Measurements from ENCODE around the gene LMBR1. TPM values are rescaled to one million over a fixed set of nuclear protein-coding genes. Genes with fewer than 3 reads are reported as not detected.

Gene LMBR1
- total RNA-seq, 4 donors from 2014 or later, result 25.2 to 68.3 (median 38.4) TPM

- Histone ChIP-seq H3K27ac (no peak overlapping the region), H3K27me3 (no peaks in the 10 kb centered on the region), H3K9me3 (no peaks in the 10 kb centered on the region), H3K4me3 (no peak overlapping the region), H3K4me1 (no peaks in the 10 kb centered on the region), H3K36me3 (peaks cover 0 to 14% (median 7%) of the 10 kb centered on the region in 3 donors)
- no peak for DNase-seq
- TF ChIP-seq CTCF (IDR thresholded peaks at IDR 0.05) (no peak), POLR2A (IDR thresholded peaks at IDR 0.05) (no peak)
- WGBS, 2 donors, result 86 to 92% methylated on average over 7 of the region's 7 CpGs
- intact Hi-C loops (cut with DNase I), result no loop called here
Observed at GRCh38 chr7:156753630-156754029, 139.4 kb downstream of the LMBR1 start.

- H3K9me3 ChIP-seq, result no peaks in the 10 kb centered on the region
- no peak for DNase-seq
- H3K4me1 ChIP-seq, result no peaks in the 10 kb centered on the region
- no peaks in the 10 kb centered on the region for H3K27me3 ChIP-seq
- H3K27ac ChIP-seq, result no peak overlapping the region
- TF ChIP-seq POLR2A (IDR thresholded peaks at IDR 0.05) (no peak), CTCF (IDR thresholded peaks at IDR 0.05) (no peak)
- no peak overlapping the region for H3K4me3 ChIP-seq
- peaks cover 0 to 14% (median 4%) of the 10 kb centered on the region in 3 donors for H3K36me3 ChIP-seq
- WGBS, 2 donors, result 83% methylated on average over 4 of the region's 4 CpGs
- intact Hi-C loops (cut with DNase I), result no loop called here
Observed at GRCh38 chr7:156753229-156753560, 139.8 kb downstream of the LMBR1 start.

DNA sequence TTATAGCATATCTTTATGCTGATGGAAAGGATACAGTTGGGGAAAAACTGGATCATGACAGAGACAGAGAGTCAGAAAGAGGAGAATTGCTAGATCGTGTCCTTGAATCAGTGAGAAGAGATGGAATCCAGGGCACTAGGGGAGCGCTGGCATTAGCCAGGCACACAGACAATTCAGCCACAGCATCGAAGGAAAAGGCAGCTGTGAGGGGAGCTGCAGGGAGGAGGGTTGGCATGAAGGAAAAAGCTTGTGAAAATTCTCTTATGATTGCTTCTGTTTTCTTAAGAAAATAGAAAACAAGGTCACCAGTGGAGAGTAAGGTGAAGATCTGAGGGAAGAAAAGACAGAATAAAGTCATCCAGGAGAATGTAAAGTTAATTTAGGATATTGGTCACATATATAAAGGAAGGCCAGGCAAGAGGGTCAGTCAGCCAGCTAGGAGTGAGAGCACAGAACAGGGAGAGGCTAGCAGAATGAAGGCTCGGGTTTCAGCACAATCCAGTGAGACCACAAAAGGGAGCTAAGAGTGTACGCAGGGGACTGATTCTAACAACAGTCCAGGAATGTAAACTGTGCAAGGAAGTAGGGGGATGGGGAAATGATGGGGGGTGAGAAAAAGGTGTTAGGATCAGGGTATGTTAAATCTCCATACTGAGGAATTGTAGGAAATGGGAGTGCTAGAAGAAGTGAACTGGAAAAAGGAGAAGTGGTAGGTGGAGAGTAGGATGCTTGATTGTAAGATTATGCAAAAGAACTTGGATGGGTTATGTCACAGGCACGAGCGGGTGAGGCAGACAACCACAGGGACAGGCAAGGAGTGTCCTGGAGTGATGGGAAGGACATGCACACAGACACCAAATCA is 140.4 kb downstream of the LMBR1 start:
- intact Hi-C loops (cut with DNase I), result no loop called here
- no peak for TF ChIP-seq CTCF (IDR thresholded peaks at IDR 0.05)
- no peak for TF ChIP-seq POLR2A (IDR thresholded peaks at IDR 0.05)
- H3K36me3 ChIP-seq, result peaks cover 0 to 14% (median 4%) of the 10 kb centered on the region in 3 donors
- no peaks in the 10 kb centered on the region for H3K9me3 ChIP-seq
- H3K4me3 ChIP-seq, result no peak overlapping the region
- H3K27ac ChIP-seq, result no peak overlapping the region
- DNase-seq, result no peak
- no peaks in the 10 kb centered on the region for H3K4me1 ChIP-seq
- whole genome bisulfite sequencing, 2 donors, result 75 to 85% methylated on average over 7 of the region's 7 CpGs
- H3K27me3 ChIP-seq, result no peaks in the 10 kb centered on the region

GRCh38 chr7:156751319-156751718 is 141.7 kb downstream of the LMBR1 start:
- no peak for DNase-seq
- intact Hi-C loops (cut with DNase I), result no loop called here
- H3K4me3 ChIP-seq, result no peak overlapping the region
- no peaks in the 10 kb centered on the region for H3K4me1 ChIP-seq
- 48 to 59% methylated on average over 3 of the region's 3 CpGs for WGBS, 2 donors
- TF ChIP-seq POLR2A (IDR thresholded peaks at IDR 0.05), result no peak
- TF ChIP-seq CTCF (IDR thresholded peaks at IDR 0.05), result no peak
- H3K27me3 ChIP-seq, result no peaks in the 10 kb centered on the region
- no peak overlapping the region for H3K27ac ChIP-seq
- H3K9me3 ChIP-seq, result no peaks in the 10 kb centered on the region
- H3K36me3 ChIP-seq, result peaks cover 0 to 14% (median 0%) of the 10 kb centered on the region in 3 donors

GRCh38 chr7:156747718-156748117 is 145.3 kb downstream of the LMBR1 start:
- Histone ChIP-seq H3K36me3 (no peaks in the 10 kb centered on the region), H3K9me3 (no peaks in the 10 kb centered on the region), H3K4me3 (no peak overlapping the region), H3K27ac (no peak overlapping the region), H3K4me1 (no peaks in the 10 kb centered on the region), H3K27me3 (no peaks in the 10 kb centered on the region)
- intact Hi-C loops (cut with DNase I), result no loop called here
- TF ChIP-seq POLR2A (IDR thresholded peaks at IDR 0.05) (no peak), CTCF (IDR thresholded peaks at IDR 0.05) (no peak)
- DNase-seq, result no peak
- WGBS, 2 donors, result 57 to 94% methylated on average over 1 of the region's 1 CpG

All from esophagus squamous epithelium (tissue), 5 donors.